Activated naive CD4-positive, alpha-beta T cell treated with anti-CD3 and anti-CD28 coated beads, Interleukin-2, amount 50 U/mL, for 24 hours (primary cell): ENCODE data around the gene FAM89B.

ENCODE experiments used
- H3K27ac Mint-ChIP-seq: one replicate; pipeline ENCODE4 v1.8.0; 2021; ENCODE audit warnings: mild to moderate bottlenecking, mixed read lengths
- H3K27me3 Mint-ChIP-seq: one replicate; pipeline ENCODE4 v1.8.0; 2021; ENCODE audit warnings: mixed read lengths
- H3K36me3 Mint-ChIP-seq: one replicate; pipeline ENCODE4 v1.8.0; 2021; ENCODE audit warnings: mixed read lengths
- H3K4me1 Mint-ChIP-seq: one replicate; pipeline ENCODE4 v1.8.0; 2021; ENCODE audit warnings: mixed read lengths
- H3K4me3 Mint-ChIP-seq: one replicate; pipeline ENCODE4 v1.8.0; 2021; ENCODE audit warnings: mild to moderate bottlenecking, mixed read lengths
- H3K9me3 Mint-ChIP-seq: one replicate; pipeline ENCODE4 v1.8.0; 2021; ENCODE audit warnings: mixed read lengths

Gene FAM89B

GRCh38 chr11:65549096-65549495, 23.2 kb upstream of the FAM89B start:
- Mint-ChIP-seq H3K36me3 (peaks cover 3% of the 10 kb centered on the region), H3K9me3 (no peaks in the 10 kb centered on the region), H3K4me3 (no peak overlapping the region), H3K27ac (peak overlapping the region; percentile 92), H3K27me3 (no peaks in the 10 kb centered on the region), H3K4me1 (peaks cover 70% of the 10 kb centered on the region)

GRCh38 chr11:65551572-65552387, 20.6 kb upstream of the FAM89B start:
- Mint-ChIP-seq H3K9me3 (no peaks in the 10 kb centered on the region), H3K36me3 (peaks cover 3% of the 10 kb centered on the region), H3K4me1 (peaks cover 73% of the 10 kb centered on the region), H3K4me3 (no peak overlapping the region), H3K27me3 (no peaks in the 10 kb centered on the region), H3K27ac (peak overlapping the region; percentile 47)

GRCh38 chr11:65552388-65552951, 19.9 kb upstream of the FAM89B start:
- H3K36me3 Mint-ChIP-seq: peaks cover 3% of the 10 kb centered on the region
- H3K4me3 Mint-ChIP-seq: peak overlapping the region; percentile 47
- H3K9me3 Mint-ChIP-seq: no peaks in the 10 kb centered on the region
- no peak overlapping the region for H3K27ac Mint-ChIP-seq
- H3K27me3 Mint-ChIP-seq: no peaks in the 10 kb centered on the region
- H3K4me1 Mint-ChIP-seq: peaks cover 75% of the 10 kb centered on the region

- H3K27ac Mint-ChIP-seq: no peak overlapping the region
- no peaks in the 10 kb centered on the region for H3K9me3 Mint-ChIP-seq
- peak overlapping the region; percentile 30 for H3K4me3 Mint-ChIP-seq
- peaks cover 3% of the 10 kb centered on the region for H3K36me3 Mint-ChIP-seq
- peaks cover 66% of the 10 kb centered on the region for H3K4me1 Mint-ChIP-seq
- H3K27me3 Mint-ChIP-seq: no peaks in the 10 kb centered on the region
Measured at GRCh38 chr11:65553301-65554001, 18.9 kb upstream of the FAM89B start.

DNA sequence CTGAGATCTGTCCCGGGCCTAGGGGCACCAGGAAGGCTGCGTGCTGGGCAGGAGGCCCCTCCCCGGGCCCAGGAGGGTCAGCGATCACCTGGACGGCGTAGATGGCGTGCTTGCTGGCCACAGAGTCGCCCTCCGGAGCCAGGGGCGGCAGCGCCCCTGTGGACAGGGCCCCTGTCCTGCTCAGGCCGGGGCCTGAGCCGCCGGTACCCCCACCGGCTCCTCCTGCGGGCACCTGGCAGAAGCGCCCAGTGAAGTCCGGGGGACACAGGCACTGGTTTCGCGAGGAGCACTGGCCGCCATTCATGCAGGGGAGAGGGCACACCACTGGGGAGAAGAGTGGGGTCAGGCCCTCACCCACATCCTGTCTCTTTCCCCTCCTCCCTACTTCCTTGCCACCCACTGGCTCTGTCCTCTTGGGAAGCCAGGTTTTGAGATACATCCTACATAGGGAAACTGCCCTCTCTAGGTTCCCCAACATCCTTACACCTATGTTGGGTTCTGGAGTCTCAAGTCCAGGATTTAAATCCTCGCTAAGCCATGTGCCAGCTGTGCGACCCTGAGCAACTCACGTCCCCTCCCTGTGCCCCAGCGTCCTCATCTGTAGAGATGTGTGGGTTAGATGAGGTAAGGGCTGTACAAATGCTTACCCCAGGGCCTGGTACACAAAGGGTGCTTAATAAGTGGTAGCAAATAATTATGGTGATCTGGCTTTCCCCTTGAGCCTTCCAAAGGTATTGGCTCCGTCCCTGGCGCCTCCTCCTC, 18.1 kb upstream of the FAM89B start:
- Mint-ChIP-seq H3K4me1 (peaks cover 61% of the 10 kb centered on the region), H3K9me3 (no peaks in the 10 kb centered on the region), H3K4me3 (peak overlapping the region; percentile 63), H3K27ac (peak overlapping the region; percentile 73), H3K27me3 (no peaks in the 10 kb centered on the region), H3K36me3 (peaks cover 3% of the 10 kb centered on the region)

DNA sequence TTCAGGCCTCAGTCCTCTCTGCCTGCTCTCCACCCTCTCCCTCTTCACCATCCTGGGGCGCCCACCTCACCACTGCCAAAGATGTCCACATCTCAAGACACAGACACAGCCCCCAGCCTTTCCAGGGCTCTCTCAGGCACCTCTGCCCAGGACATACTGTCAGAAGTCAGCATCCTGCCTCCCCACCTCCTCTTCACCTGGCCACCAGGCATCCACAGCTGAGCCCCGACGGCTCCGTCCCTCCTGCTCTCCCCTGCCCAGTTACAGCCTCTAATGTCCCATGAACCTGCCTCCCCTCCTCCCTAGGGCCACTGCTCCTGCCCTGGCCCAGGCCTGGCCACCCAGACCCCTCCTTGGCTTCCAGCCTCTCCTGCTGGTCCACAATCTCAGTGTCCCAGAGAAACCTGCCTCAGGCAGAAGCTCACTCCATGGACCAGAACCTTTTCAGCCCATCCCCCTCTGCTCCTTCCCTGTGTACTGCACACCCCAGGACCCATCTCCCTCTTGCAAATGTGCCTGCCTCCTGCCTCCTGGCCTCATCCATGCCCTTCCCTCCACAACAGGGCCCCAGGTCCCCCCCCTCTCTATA, 17.4 kb upstream of the FAM89B start:
- Mint-ChIP-seq H3K36me3 (peaks cover 1% of the 10 kb centered on the region), H3K27ac (peak overlapping the region; percentile 73), H3K9me3 (no peaks in the 10 kb centered on the region), H3K27me3 (no peaks in the 10 kb centered on the region), H3K4me3 (peak overlapping the region; percentile 63), H3K4me1 (peaks cover 63% of the 10 kb centered on the region)

DNA sequence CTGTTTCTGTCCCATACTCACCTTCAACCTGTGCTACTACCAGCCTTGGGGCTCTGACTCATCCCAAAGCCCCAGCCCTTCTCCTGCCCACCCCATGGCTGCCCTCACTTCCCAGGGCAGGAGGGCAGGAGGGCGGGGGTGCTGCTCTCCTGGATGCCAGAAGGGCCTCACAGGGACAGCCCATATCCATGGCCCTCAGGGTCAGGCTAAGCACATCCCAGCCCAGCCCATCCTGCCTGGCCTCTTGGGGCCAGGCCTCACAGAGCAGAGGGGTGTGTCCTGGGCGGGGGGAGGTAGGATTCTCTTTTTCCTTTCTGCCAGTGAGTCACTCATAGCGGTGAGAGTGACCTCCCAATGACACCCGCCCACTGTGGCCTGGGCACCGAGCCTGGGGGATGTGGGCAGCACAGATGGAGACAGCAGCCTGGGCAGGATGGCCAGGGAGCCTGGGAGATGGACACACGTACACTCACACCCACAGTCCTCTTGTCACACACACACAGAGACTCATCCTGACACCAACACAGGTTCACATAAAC, 16.6 kb upstream of the FAM89B start:
- Mint-ChIP-seq H3K27me3 (no peaks in the 10 kb centered on the region), H3K9me3 (no peaks in the 10 kb centered on the region), H3K36me3 (peaks cover 1% of the 10 kb centered on the region), H3K4me3 (peak overlapping the region; percentile 87), H3K4me1 (peaks cover 71% of the 10 kb centered on the region), H3K27ac (peak overlapping the region; percentile 71)

- Mint-ChIP-seq H3K4me1 (peaks cover 68% of the 10 kb centered on the region), H3K4me3 (peak overlapping the region; percentile 87), H3K9me3 (no peaks in the 10 kb centered on the region), H3K27me3 (no peaks in the 10 kb centered on the region), H3K36me3 (peaks cover under 1% of the 10 kb centered on the region), H3K27ac (peak overlapping the region; percentile 93)
Measured at GRCh38 chr11:65556470-65557279, 15.7 kb upstream of the FAM89B start.

- Mint-ChIP-seq H3K4me1 (peaks cover 67% of the 10 kb centered on the region), H3K4me3 (peak overlapping the region; percentile 87), H3K27me3 (no peaks in the 10 kb centered on the region), H3K36me3 (no peaks in the 10 kb centered on the region), H3K9me3 (no peaks in the 10 kb centered on the region), H3K27ac (peak overlapping the region; percentile 93)
Measured at GRCh38 chr11:65557280-65558001, 14.9 kb upstream of the FAM89B start.

DNA sequence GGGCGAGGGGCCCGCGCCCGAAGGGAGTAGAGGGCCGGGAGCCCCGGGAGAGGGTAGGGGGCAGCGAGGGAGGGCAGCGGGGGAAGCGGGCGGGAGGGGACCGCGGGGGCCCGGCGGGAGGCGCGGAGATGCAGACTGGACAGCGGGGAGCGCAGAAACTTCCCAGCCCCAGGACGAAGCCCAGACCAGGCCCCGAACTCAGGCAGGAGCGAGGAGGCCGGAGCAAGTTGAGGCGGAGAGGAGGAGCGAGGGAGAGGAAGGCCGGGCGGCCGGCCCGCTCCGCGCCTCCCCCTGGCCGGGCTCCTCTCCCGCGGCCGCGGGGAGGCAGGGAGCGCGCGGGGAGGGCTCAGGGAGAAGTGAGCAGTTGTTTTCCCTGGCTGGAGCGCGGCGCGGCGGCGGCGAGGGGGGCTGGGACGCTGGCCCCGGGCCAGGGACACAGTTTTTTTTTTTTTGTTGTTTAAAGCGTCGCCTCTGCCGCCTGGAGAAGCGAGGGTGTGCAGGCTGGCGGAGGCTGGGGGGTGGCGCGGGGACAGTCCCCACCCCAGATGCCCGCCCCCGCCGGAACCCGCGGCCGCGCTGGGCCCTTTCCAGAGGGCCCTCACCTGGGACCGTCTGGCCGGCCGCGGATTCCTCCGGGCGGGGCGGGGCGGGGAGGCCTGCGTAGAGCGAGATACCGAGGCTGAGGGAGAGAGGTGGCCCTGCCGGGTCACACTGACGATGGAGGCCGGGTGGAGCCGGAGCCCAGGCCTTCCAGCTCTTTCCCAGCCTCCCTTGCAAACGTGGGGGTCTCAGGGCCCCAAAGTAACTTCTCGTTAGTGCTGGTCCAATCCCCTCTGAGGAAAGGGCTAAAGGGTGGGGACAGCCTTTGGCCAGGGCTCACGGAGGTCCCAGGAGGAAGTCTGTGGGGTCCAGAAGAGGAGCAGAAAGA, 14.1 kb upstream of the FAM89B start, which contains the start of gene LTBP3:
TSS of gene LTBP3 (minus strand) at position 358 of the 928 bp plus-strand sequence. CDS start 400 bp downstream, outside the sequence.
- H3K27ac Mint-ChIP-seq: peak within 1 kb of the TSS; percentile 93
- no peaks in the 10 kb centered on the region for H3K9me3 Mint-ChIP-seq
- no peaks in the 10 kb centered on the region for H3K27me3 Mint-ChIP-seq
- peaks cover 61% of the 10 kb centered on the region for H3K4me1 Mint-ChIP-seq
- peak within 1 kb of the TSS; percentile 87 for H3K4me3 Mint-ChIP-seq
- no peaks in the 10 kb centered on the region for H3K36me3 Mint-ChIP-seq

DNA sequence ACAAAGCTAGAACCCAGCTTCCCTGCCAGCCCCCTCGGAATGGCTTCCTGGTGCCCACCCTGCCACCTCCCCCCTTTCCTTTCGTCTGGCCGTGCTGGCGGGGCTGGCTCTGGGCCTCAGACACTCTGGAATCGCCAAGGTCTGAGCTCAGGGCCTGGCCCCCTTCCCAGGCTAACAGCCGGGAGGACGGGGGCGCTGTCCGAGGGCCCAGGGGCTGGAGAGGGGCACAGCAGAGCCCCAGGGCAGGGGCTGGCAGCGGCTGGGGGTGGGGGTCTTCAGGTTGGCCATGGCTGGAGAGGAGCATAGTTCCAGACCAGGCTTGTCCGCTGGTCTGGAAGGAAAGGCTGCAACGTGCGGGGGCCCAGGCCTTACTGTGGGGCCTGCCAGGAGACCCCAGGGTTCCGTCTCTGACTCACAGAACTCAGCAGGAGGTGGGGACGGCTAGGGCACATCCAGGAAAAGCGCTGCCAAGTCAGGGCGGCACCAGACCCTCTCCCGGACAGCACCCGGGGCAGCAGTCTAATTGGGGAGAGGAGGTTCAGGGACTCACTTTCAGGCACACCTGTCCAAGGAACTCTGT, 13.3 kb upstream of the FAM89B start:
- Mint-ChIP-seq H3K27ac (peak overlapping the region; percentile 88), H3K4me3 (peak overlapping the region; percentile 51), H3K27me3 (no peaks in the 10 kb centered on the region), H3K36me3 (no peaks in the 10 kb centered on the region), H3K4me1 (peaks cover 68% of the 10 kb centered on the region), H3K9me3 (no peaks in the 10 kb centered on the region)

DNA sequence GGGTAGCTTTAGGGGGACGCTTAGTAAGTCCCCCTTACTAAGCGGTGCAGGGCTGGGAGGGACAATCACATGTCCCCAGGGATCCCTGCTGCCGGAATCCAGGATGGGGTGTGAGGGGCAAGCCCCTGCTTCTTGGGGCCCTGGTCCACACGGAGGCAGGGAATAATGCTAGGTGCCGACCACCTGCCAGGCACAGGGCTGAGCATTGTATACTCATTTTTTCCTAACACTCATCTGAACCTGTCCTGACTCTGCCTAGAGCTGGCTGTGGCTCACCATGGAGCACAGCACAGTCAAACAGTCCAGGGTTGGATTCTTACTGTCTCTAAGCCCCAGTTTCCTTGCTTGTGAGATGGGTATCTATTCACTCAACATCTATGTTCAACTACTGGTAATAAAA, 12.8 kb upstream of the FAM89B start:
- Mint-ChIP-seq H3K27ac (peak overlapping the region; percentile 88), H3K4me1 (peaks cover 64% of the 10 kb centered on the region), H3K36me3 (no peaks in the 10 kb centered on the region), H3K27me3 (no peaks in the 10 kb centered on the region), H3K4me3 (peak overlapping the region; percentile 49), H3K9me3 (no peaks in the 10 kb centered on the region)
